HG03520 (cell line): ENCODE results near the gene CT47A7.
"Not testable (repeated sequence)": the region's sequence is repeated elsewhere in the genome, so short reads cannot be mapped to it uniquely, and the experiment has no call there.

Experiments
- ATAC-seq: cut with Tn5 transposase; IDR thresholded peaks from one replicate; pipeline ENCODE4 v1.9.1; 2021; ENCODE audit warnings: mild to moderate bottlenecking, moderate library complexity; ENCODE audit not compliant: unreplicated experiment

Gene CT47A7

GRCh38 chrX:120956500-120956899, at the start of gene CT47A7:
Gene CT47A7, minus strand, starts transcription at chrX:120956600. Its CDS starts 255 bp downstream, at chrX:120956345.
- ATAC-seq, result not testable (repeated sequence)

GRCh38 chrX:121000589-121000988, 44.2 kb upstream of the CT47A7 start:
- ATAC-seq, result peak; percentile 46

GRCh38 chrX:120999413-120999812, 43.0 kb upstream of the CT47A7 start:
- no peak for ATAC-seq

GRCh38 chrX:120985660-120986059, 29.3 kb upstream of the CT47A7 start, which contains the start of gene CT47A1:
Gene CT47A1, minus strand, starts transcription at chrX:120985760. Its CDS starts 231 bp downstream, at chrX:120985529.
- not testable (repeated sequence) for ATAC-seq
